ENCODE results near the gene RAMP2. TPM values are rescaled to one million over a fixed set of nuclear protein-coding genes. Genes with fewer than 3 reads are reported as not detected.

RAMP2 gene
- total RNA-seq, 5 donors from 2014 or later (not counting 1 experiment from before 2014, with no cell fraction given): not detected

GRCh38 chr17:42743595-42744282 is 17.3 kb upstream of the RAMP2 start:
- WGBS (ENCODE audit: insufficient coverage): 74% methylated on average over 6 of the region's 10 CpGs
- ChIA-PET POLR2A (interaction anchor here in 1 of 2 donors (0.7 kb wide), 2 partner anchors 18 to 23 kb away, joined by 4 to 8 read pairs; no protein-coding TSS in a partner anchor), CTCF (interaction anchor here (0.6 to 0.7 kb wide), 4 partner anchors 23 to 188 kb away, joined by 3 to 5 read pairs (median 4); no protein-coding TSS in a partner anchor)
- Histone ChIP-seq H3K9me3 (no peaks in the 10 kb centered on the region), H3K36me3 (ENCODE audit: control insufficient read depth in 2 of 2, extremely low read depth in 1 of 2, insufficient read depth in 1 of 2, low read length in 1 of 2) (no peaks in the 10 kb centered on the region), H3K27me3 (replicated peaks in 1 of 2; ENCODE audit: control insufficient read depth in 2 of 2, extremely low read depth in 1 of 2, insufficient read depth in 2 of 2, low read length in 1 of 2) (peaks cover 0 to 6% of the 10 kb centered on the region in 2 experiments), H3K4me3 (ENCODE audit: control insufficient read depth in 1 of 2, extremely low read depth in 1 of 2, low read length in 1 of 2) (peak overlapping the region; percentile 77 to 78), H3K27ac (ENCODE audit: low read length) (no peak overlapping the region), H3K4me1 (ENCODE audit: control insufficient read depth in 1 of 2, extremely low read depth in 1 of 2, insufficient read depth in 2 of 2, low read length in 2 of 2) (peaks cover 9 to 23% of the 10 kb centered on the region in 2 experiments)
- no peaks in the 10 kb centered on the region for H3K9me3 Mint-ChIP-seq
- ATAC-seq (replicated peaks in 1 of 4) (no peak), DNase-seq (no peak)
- no peaks in the 10 kb centered on the region for H3K36me3 Mint-ChIP-seq
- H3K4me3 Mint-ChIP-seq: peak overlapping the region; percentile 85 to 97 (median 92)
- peaks cover 27 to 33% (median 27%) of the 10 kb centered on the region in 3 donors for H3K4me1 Mint-ChIP-seq
- peak overlapping the region; percentile 94 to 97 for H3K27ac Mint-ChIP-seq
- H3K27me3 Mint-ChIP-seq: peaks cover 4 to 5% of the 10 kb centered on the region in 2 donors

GRCh38 chr17:42744283-42744805 is 16.7 kb upstream of the RAMP2 start:
- POLR2A ChIA-PET: no interaction called here
- CTCF ChIA-PET: no interaction called here
- WGBS (ENCODE audit: insufficient coverage): under 1% methylated on average over 23 of the region's 32 CpGs

GRCh38 chr17:42744806-42745617 is 16.0 kb upstream of the RAMP2 start, which contains the start of gene EZH1:
Gene EZH1, minus strand, starts transcription at chr17:42745040. Its CDS starts 16,099 bp downstream, at chr17:42728941.
- DNase-seq (peak; percentile 79 to 96 (median 89)), ATAC-seq (replicated peaks in 1 of 4) (peak; percentile 90 to 94 (median 92))
- H3K27ac ChIP-seq (ENCODE audit: low read length): peak within 1 kb of the TSS; percentile 61
- H3K4me3 ChIP-seq (ENCODE audit: control insufficient read depth in 1 of 2, extremely low read depth in 1 of 2, low read length in 1 of 2): peak within 1 kb of the TSS; percentile 77 to 78
- POLR2A ChIA-PET: no interaction called here
- Mint-ChIP-seq H3K4me3 (peak within 1 kb of the TSS; percentile 85 to 97 (median 92)), H3K27me3 (peaks cover 10 to 12% of the 10 kb centered on the region in 2 donors), H3K4me1 (peaks cover 27 to 33% (median 27%) of the 10 kb centered on the region in 3 donors), H3K9me3 (no peaks in the 10 kb centered on the region), H3K27ac (peak within 1 kb of the TSS; percentile 94 to 97), H3K36me3 (no peaks in the 10 kb centered on the region)
- CTCF ChIA-PET: no interaction called here
- H3K4me1 ChIP-seq (ENCODE audit: control insufficient read depth in 1 of 2, extremely low read depth in 1 of 2, insufficient read depth in 2 of 2, low read length in 2 of 2): peaks cover 9 to 23% of the 10 kb centered on the region in 2 experiments
- peaks cover 0 to 14% of the 10 kb centered on the region in 2 experiments for H3K27me3 ChIP-seq (replicated peaks in 1 of 2; ENCODE audit: control insufficient read depth in 2 of 2, extremely low read depth in 1 of 2, insufficient read depth in 2 of 2, low read length in 1 of 2)
- 3% methylated on average over 42 of the region's 50 CpGs for WGBS (ENCODE audit: insufficient coverage)
- no peaks in the 10 kb centered on the region for H3K36me3 ChIP-seq (ENCODE audit: control insufficient read depth in 2 of 2, extremely low read depth in 1 of 2, insufficient read depth in 1 of 2, low read length in 1 of 2)
- no peaks in the 10 kb centered on the region for H3K9me3 ChIP-seq

More at GRCh38 chr17:42744283-42744805, 16.7 kb upstream of the RAMP2 start:
- no peaks in the 10 kb centered on the region for H3K9me3 ChIP-seq
- peak overlapping the region; percentile 77 to 78 for H3K4me3 ChIP-seq (ENCODE audit: control insufficient read depth in 1 of 2, extremely low read depth in 1 of 2, low read length in 1 of 2)
- H3K36me3 ChIP-seq (ENCODE audit: control insufficient read depth in 2 of 2, extremely low read depth in 1 of 2, insufficient read depth in 1 of 2, low read length in 1 of 2): no peaks in the 10 kb centered on the region
- ATAC-seq (replicated peaks in 1 of 4): peak; percentile 68 to 74 (median 70)
- Mint-ChIP-seq H3K4me3 (peak overlapping the region; percentile 85 to 97 (median 92)), H3K36me3 (no peaks in the 10 kb centered on the region), H3K27ac (peak overlapping the region; percentile 94 to 97), H3K9me3 (no peaks in the 10 kb centered on the region), H3K4me1 (peaks cover 27 to 33% (median 27%) of the 10 kb centered on the region in 3 donors), H3K27me3 (peaks cover 9 to 10% of the 10 kb centered on the region in 2 donors)
- peaks cover 9 to 23% of the 10 kb centered on the region in 2 experiments for H3K4me1 ChIP-seq (ENCODE audit: control insufficient read depth in 1 of 2, extremely low read depth in 1 of 2, insufficient read depth in 2 of 2, low read length in 2 of 2)
- H3K27ac ChIP-seq (ENCODE audit: low read length): peak overlapping the region; percentile 61
- DNase-seq: peak in 29 of 35 experiments; percentile 20 to 71 (median 52)
- H3K27me3 ChIP-seq (replicated peaks in 1 of 2; ENCODE audit: control insufficient read depth in 2 of 2, extremely low read depth in 1 of 2, insufficient read depth in 2 of 2, low read length in 1 of 2): peaks cover 0 to 10% of the 10 kb centered on the region in 2 experiments

GRCh38 chr17:42748202-42748907 is 12.7 kb upstream of the RAMP2 start:
- H3K4me1 ChIP-seq (ENCODE audit: control insufficient read depth in 1 of 2, extremely low read depth in 1 of 2, insufficient read depth in 2 of 2, low read length in 2 of 2): peaks cover 9 to 17% of the 10 kb centered on the region in 2 experiments
- CTCF ChIA-PET: no interaction called here
- H3K9me3 ChIP-seq: no peaks in the 10 kb centered on the region
- no CpG with 5 or more reads among the region's 7 CpGs for WGBS (ENCODE audit: insufficient coverage)
- H3K36me3 ChIP-seq (ENCODE audit: control insufficient read depth in 2 of 2, extremely low read depth in 1 of 2, insufficient read depth in 1 of 2, low read length in 1 of 2): no peaks in the 10 kb centered on the region
- H3K4me1 Mint-ChIP-seq: peaks cover 15 to 17% (median 15%) of the 10 kb centered on the region in 3 donors
- ATAC-seq (replicated peaks in 1 of 4) (no peak), DNase-seq (no peak)
- POLR2A ChIA-PET: no interaction called here
- no peak overlapping the region for H3K27ac Mint-ChIP-seq
- no peaks in the 10 kb centered on the region for H3K9me3 Mint-ChIP-seq
- H3K27me3 Mint-ChIP-seq: peaks cover 10 to 17% of the 10 kb centered on the region in 2 donors
- peaks cover 0 to 24% of the 10 kb centered on the region in 2 experiments for H3K27me3 ChIP-seq (replicated peaks in 1 of 2; ENCODE audit: control insufficient read depth in 2 of 2, extremely low read depth in 1 of 2, insufficient read depth in 2 of 2, low read length in 1 of 2)
- no peak overlapping the region for H3K4me3 ChIP-seq (ENCODE audit: control insufficient read depth in 1 of 2, extremely low read depth in 1 of 2, low read length in 1 of 2)
- no peak overlapping the region for H3K27ac ChIP-seq (ENCODE audit: low read length)
- no peak overlapping the region for H3K4me3 Mint-ChIP-seq
- H3K36me3 Mint-ChIP-seq: no peaks in the 10 kb centered on the region

- CTCF ChIA-PET: interaction anchor here in 1 of 2 donors (1.1 kb wide), 1 partner anchor 14 kb away, joined by 3 read pairs; no protein-coding TSS in a partner anchor
- Histone ChIP-seq H3K27ac (ENCODE audit: low read length) (no peak overlapping the region), H3K27me3 (replicated peaks in 1 of 2; ENCODE audit: control insufficient read depth in 2 of 2, extremely low read depth in 1 of 2, insufficient read depth in 2 of 2, low read length in 1 of 2) (peaks cover 0 to 30% of the 10 kb centered on the region in 2 experiments), H3K4me3 (ENCODE audit: control insufficient read depth in 1 of 2, extremely low read depth in 1 of 2, low read length in 1 of 2) (no peak overlapping the region), H3K36me3 (ENCODE audit: control insufficient read depth in 2 of 2, extremely low read depth in 1 of 2, insufficient read depth in 1 of 2, low read length in 1 of 2) (no peaks in the 10 kb centered on the region), H3K4me1 (ENCODE audit: control insufficient read depth in 1 of 2, extremely low read depth in 1 of 2, insufficient read depth in 2 of 2, low read length in 2 of 2) (peaks cover 4 to 9% of the 10 kb centered on the region in 2 experiments), H3K9me3 (no peaks in the 10 kb centered on the region)
- Mint-ChIP-seq H3K4me1 (peaks cover 8 to 9% (median 8%) of the 10 kb centered on the region in 3 donors), H3K9me3 (no peaks in the 10 kb centered on the region), H3K27ac (no peak overlapping the region), H3K36me3 (no peaks in the 10 kb centered on the region), H3K27me3 (peaks cover 10 to 19% of the 10 kb centered on the region in 2 donors), H3K4me3 (no peak overlapping the region)
- POLR2A ChIA-PET: no interaction called here
- ATAC-seq (replicated peaks in 1 of 4): no peak
- 78% methylated on average over 6 of the region's 11 CpGs for WGBS (ENCODE audit: insufficient coverage)
- DNase-seq: no peak
Measured at GRCh38 chr17:42748908-42749798, 11.9 kb upstream of the RAMP2 start.
